PC-3 (cell line): Measurements from ENCODE around the gene SERPINC1. TPM values are rescaled to one million over a fixed set of nuclear protein-coding genes. Genes with fewer than 3 reads are reported as not detected.
A peak's percentile ranks its signal among the peaks of the same experiment; 100 is the strongest.
"Not testable (repeated sequence)": the region's sequence is repeated elsewhere in the genome, so short reads cannot be mapped to it uniquely, and the experiment has no call there.

ENCODE experiments used
- ATAC-seq: fragments of 200-7000 bp; cut with Tn5 transposase; 2 replicates; pipeline ENCODE4 v1.9.1; 2020; ENCODE audit warnings: mild to moderate bottlenecking, moderate library complexity
- BruUV-seq: library from RNA; stranded (reverse); fragments of 400-500 nt; replicated peaks from 2 replicates; lab custom pipeline; 2021; lab: Mats Ljungman, UMichigan
- CTCF ChIA-PET: fragments of 300-600 bp; sonication (Branson Sonifier 250); formaldehyde crosslinking; loops from one replicate; lab custom pipeline; 2022; ENCODE audit warnings: antibody characterized with exemption; lab: Charles Lee
- POLR2A ChIA-PET: fragments of 300-600 bp; sonication (Branson Sonifier 250); formaldehyde crosslinking; loops from one replicate; lab custom pipeline; 2022; ENCODE audit warnings: antibody characterized with exemption; ENCODE audit not compliant: unreplicated experiment; lab: Charles Lee
- DNase-seq: peaks from one replicate; pipeline ENCODE4 v3.0.0-alpha.2; 2015
- H2AFZ ChIP-seq: fragments of 300-600 bp; sonication (generic); 2 replicates; pipeline ENCODE4 v1.6.0; 2016; ENCODE audit warnings: antibody characterized with exemption, low read length
- H3F3A ChIP-seq: fragments of 300-600 bp; sonication (generic); one replicate; pipeline ENCODE4 v1.6.0; 2017; ENCODE audit warnings: antibody characterized with exemption, low read length, control low read depth, mild to moderate bottlenecking; ENCODE audit not compliant: unreplicated experiment
- H3K27ac ChIP-seq: fragments of 300-600 bp; sonication (generic); 2 replicates; pipeline ENCODE4 v1.5.1; 2016; ENCODE audit warnings: mild to moderate bottlenecking, low read length
- H3K27me3 ChIP-seq: fragments of 300-600 bp; sonication (generic); 2 replicates; pipeline ENCODE4 v1.6.1; 2016; ENCODE audit warnings: low read length, mixed read lengths
- H3K36me3 ChIP-seq: fragments of 300-600 bp; sonication (generic); 2 replicates; pipeline ENCODE4 v1.6.1; 2016; ENCODE audit warnings: low read depth, mixed run types, low read length, mixed read lengths
- H3K4me1 ChIP-seq: fragments of 300-600 bp; sonication (generic); 2 replicates; pipeline ENCODE4 v1.5.1; 2016; ENCODE audit warnings: low read length; ENCODE audit not compliant: insufficient read depth
- H3K4me2 ChIP-seq: fragments of 300-600 bp; sonication (generic); 2 replicates; pipeline ENCODE4 v1.6.0; 2016; ENCODE audit warnings: low read length
- H3K4me3 ChIP-seq: fragments of 300-600 bp; sonication (generic); 2 replicates; pipeline ENCODE4 v1.5.1; 2016; ENCODE audit warnings: mild to moderate bottlenecking, low read length, mixed read lengths
- H3K79me2 ChIP-seq: fragments of 300-600 bp; sonication (generic); 2 replicates; pipeline ENCODE4 v1.6.1; 2017; ENCODE audit warnings: low read length, mixed read lengths
- H3K9ac ChIP-seq: fragments of 300-600 bp; sonication (generic); 2 replicates; pipeline ENCODE4 v1.6.0; 2016; ENCODE audit warnings: mild to moderate bottlenecking, low read length
- H3K9me2 ChIP-seq: fragments of 300-600 bp; sonication (generic); replicated peaks from 2 replicates; pipeline ENCODE4 v1.6.1; 2016; ENCODE audit warnings: mixed run types, low read length, mixed read lengths
- H3K9me3 ChIP-seq: fragments of 300-600 bp; sonication (generic); 2 replicates; pipeline ENCODE4 v1.6.1; 2016; ENCODE audit warnings: low read length, mixed read lengths
- H4K20me1 ChIP-seq: fragments of 300-600 bp; sonication (generic); 2 replicates; pipeline ENCODE4 v1.6.1; 2016; ENCODE audit warnings: low read length, mixed read lengths
- CTCF ChIP-seq: fragments of 300-600 bp; sonication (generic); conservative IDR thresholded peaks from 2 replicates; pipeline ENCODE4 v1.5.1; 2017; ENCODE audit warnings: antibody characterized with exemption, low read depth, mild to moderate bottlenecking, low read length
- EZH2 ChIP-seq: fragments of 300-600 bp; sonication (generic); IDR thresholded peaks from one replicate; pipeline ENCODE4 v1.6.1; 2017; ENCODE audit warnings: antibody characterized with exemption, mild to moderate bottlenecking, low read length; ENCODE audit not compliant: unreplicated experiment
- EZH2phosphoT487 ChIP-seq: fragments of 300-600 bp; sonication (generic); IDR thresholded peaks from 2 replicates; pipeline ENCODE4 v1.6.1; 2018; ENCODE audit warnings: mild to moderate bottlenecking, antibody characterized with exemption, low read length, borderline replicate concordance
- intact Hi-C: fragments of 100-400 bp; cut with micrococcal nuclease; formaldehyde crosslinking; loops from 2 replicates; pipeline ENCODE4 v1.9.0; 2023
- total RNA-seq: library from RNA; depleted of rRNA; stranded (reverse); fragments of >200 nt; gene quantifications from 2 replicates; pipeline ENCODE4 v1.2.3, GENCODE V29; 2014

The SERPINC1 gene
- total RNA-seq, 1 experiment from 2014 or later: not detected

- CTCF ChIA-PET: no interaction called here
- no peak for DNase-seq
- BruUV-seq: no TSS peak
Observed at GRCh38 chr1:173946380-173946921, 29.3 kb upstream of the SERPINC1 start.

GRCh38 chr1:173937062-173937461 is 19.9 kb upstream of the SERPINC1 start:
- no TSS peak for BruUV-seq
- ATAC-seq: no peak
- Histone ChIP-seq H3F3A (no peaks in the 10 kb centered on the region), H3K27ac (no peak overlapping the region), H3K36me3 (peaks cover 9% of the 10 kb centered on the region; the same call in 1 of the 2 replicates), H3K79me2 (no peaks in the 10 kb centered on the region), H3K27me3 (no peaks in the 10 kb centered on the region), H3K4me2 (no peak overlapping the region), H3K9ac (no peak overlapping the region), H4K20me1 (no peaks in the 10 kb centered on the region), H3K4me1 (no peaks in the 10 kb centered on the region), H3K4me3 (no peak overlapping the region), H3K9me3 (no peaks in the 10 kb centered on the region), H3K9me2 (no peaks in the 10 kb centered on the region), H2AFZ (no peak overlapping the region)
- intact Hi-C loops: no loop called here
- ChIA-PET CTCF (no interaction called here), POLR2A (no interaction called here)
- no peak for DNase-seq
- TF ChIP-seq CTCF (no peak), EZH2 (no peak)

More at GRCh38 chr1:173946380-173946921, 29.3 kb upstream of the SERPINC1 start:
- peak; percentile 40; the same call in 1 of the 2 replicates for ATAC-seq
- no peak overlapping the region for H3K9ac ChIP-seq
- H3K36me3 ChIP-seq: peaks cover 17% of the 10 kb centered on the region
- H3K4me2 ChIP-seq: no peak overlapping the region
- intact Hi-C loops: no loop called here
- H3K27me3 ChIP-seq: no peaks in the 10 kb centered on the region
- no peaks in the 10 kb centered on the region for H3K9me2 ChIP-seq
- no peaks in the 10 kb centered on the region for H3K79me2 ChIP-seq
- TF ChIP-seq EZH2 (no peak), EZH2phosphoT487 (no peak), CTCF (no peak)
- H3K27ac ChIP-seq: no peak overlapping the region
- POLR2A ChIA-PET: no interaction called here
- no peak overlapping the region for H3K4me3 ChIP-seq
- H3F3A ChIP-seq: no peaks in the 10 kb centered on the region
- no peaks in the 10 kb centered on the region for H3K9me3 ChIP-seq
- H3K4me1 ChIP-seq: no peaks in the 10 kb centered on the region
- no peaks in the 10 kb centered on the region for H4K20me1 ChIP-seq
- H2AFZ ChIP-seq: no peak overlapping the region

- no peak for ATAC-seq
- ChIA-PET CTCF (no interaction called here), POLR2A (interaction anchor here (0.6 kb wide), 1 partner anchor 508 kb away, joined by 4 read pairs; no protein-coding TSS in a partner anchor)
Observed at GRCh38 chr1:173934440-173934839, 17.3 kb upstream of the SERPINC1 start.

GRCh38 chr1:173930541-173930940 is 13.4 kb upstream of the SERPINC1 start:
- H3K27me3 ChIP-seq, H3K36me3 ChIP-seq, H3K9me2 ChIP-seq, H3K9ac ChIP-seq, H2AFZ ChIP-seq, H4K20me1 ChIP-seq, ATAC-seq, POLR2A ChIA-PET, CTCF ChIA-PET, H3K27ac ChIP-seq, H3K9me3 ChIP-seq, intact Hi-C loops, BruUV-seq, H3F3A ChIP-seq, DNase-seq, H3K4me2 ChIP-seq, H3K4me1 ChIP-seq, H3K79me2 ChIP-seq, H3K4me3 ChIP-seq: not testable (repeated sequence)

More at GRCh38 chr1:173934440-173934839, 17.3 kb upstream of the SERPINC1 start:
- BruUV-seq: no TSS peak
- Histone ChIP-seq H3K9me3 (no peaks in the 10 kb centered on the region), H4K20me1 (no peaks in the 10 kb centered on the region), H3K4me3 (no peak overlapping the region), H3K4me1 (no peaks in the 10 kb centered on the region), H3K79me2 (no peaks in the 10 kb centered on the region), H3K27me3 (no peaks in the 10 kb centered on the region), H3F3A (no peaks in the 10 kb centered on the region), H2AFZ (no peak overlapping the region), H3K9ac (no peak overlapping the region), H3K27ac (no peak overlapping the region), H3K36me3 (peaks cover 6% of the 10 kb centered on the region; the same call in 1 of the 2 replicates), H3K4me2 (no peak overlapping the region), H3K9me2 (no peaks in the 10 kb centered on the region)
- DNase-seq: no peak
- intact Hi-C loops: no loop called here
- TF ChIP-seq CTCF (no peak), EZH2phosphoT487 (no peak), EZH2 (no peak)
